Measurements from ENCODE around the gene KCNH8. TPM values are rescaled to one million over a fixed set of nuclear protein-coding genes. Genes with fewer than 3 reads are reported as not detected.

The KCNH8 gene
- total RNA-seq, 1 experiment from 2014 or later, result 0.19 TPM

- no peaks in the 10 kb centered on the region for H3K9me2 ChIP-seq (replicated peaks; ENCODE audit: insufficient read depth, low read length)
- H3K27ac ChIP-seq (ENCODE audit: low read length), result no peak overlapping the region
- H3K27me3 ChIP-seq (ENCODE audit: low read length), result no peaks in the 10 kb centered on the region
- H3K4me3 ChIP-seq (ENCODE audit: low read length), result no peak overlapping the region
- no peak for DNase-seq
- no peaks in the 10 kb centered on the region for H4K20me1 ChIP-seq (ENCODE audit: insufficient read depth, low read depth, low read length)
- no peaks in the 10 kb centered on the region for H3K79me2 ChIP-seq (ENCODE audit: low read length)
- H3K9me3 ChIP-seq (ENCODE audit: low read length), result no peaks in the 10 kb centered on the region
- no peak overlapping the region for H3K9ac ChIP-seq (ENCODE audit: low read length)
- no peak overlapping the region for H2AFZ ChIP-seq (ENCODE audit: low read length)
- H3K4me1 ChIP-seq (ENCODE audit: low read length), result no peaks in the 10 kb centered on the region
- no peak overlapping the region for H3K4me2 ChIP-seq (ENCODE audit: low read depth, low read length, poor library complexity, severe bottlenecking)
- H3K36me3 ChIP-seq (ENCODE audit: insufficient read depth, low read length), result no peaks in the 10 kb centered on the region
Observed at GRCh38 chr3:19154693-19155250, 6.5 kb downstream of the KCNH8 start.

- no peaks in the 10 kb centered on the region for H3K9me3 ChIP-seq (ENCODE audit: low read length)
- no peak overlapping the region for H2AFZ ChIP-seq (ENCODE audit: low read length)
- H3K79me2 ChIP-seq (ENCODE audit: low read length), result no peaks in the 10 kb centered on the region
- no peak for DNase-seq
- H3K27me3 ChIP-seq (ENCODE audit: low read length), result no peaks in the 10 kb centered on the region
- H4K20me1 ChIP-seq (ENCODE audit: insufficient read depth, low read depth, low read length), result no peaks in the 10 kb centered on the region
- no peak overlapping the region for H3K4me2 ChIP-seq (ENCODE audit: low read depth, low read length, poor library complexity, severe bottlenecking)
- H3K9ac ChIP-seq (ENCODE audit: low read length), result no peak overlapping the region
- no peaks in the 10 kb centered on the region for H3K36me3 ChIP-seq (ENCODE audit: insufficient read depth, low read length)
- H3K4me3 ChIP-seq (ENCODE audit: low read length), result no peak overlapping the region
- no peak overlapping the region for H3K27ac ChIP-seq (ENCODE audit: low read length)
- no peaks in the 10 kb centered on the region for H3K4me1 ChIP-seq (ENCODE audit: low read length)
- H3K9me2 ChIP-seq (replicated peaks; ENCODE audit: insufficient read depth, low read length), result no peaks in the 10 kb centered on the region
Observed at GRCh38 chr3:19155375-19155774, 7.1 kb downstream of the KCNH8 start.

- no peak for DNase-seq
- no peaks in the 10 kb centered on the region for H3K36me3 ChIP-seq (ENCODE audit: insufficient read depth, low read length)
- H3K4me3 ChIP-seq (ENCODE audit: low read length), result no peak overlapping the region
- H3K9ac ChIP-seq (ENCODE audit: low read length), result no peak overlapping the region
- H3K79me2 ChIP-seq (ENCODE audit: low read length), result no peaks in the 10 kb centered on the region
- no peak overlapping the region for H2AFZ ChIP-seq (ENCODE audit: low read length)
- H3K4me1 ChIP-seq (ENCODE audit: low read length), result no peaks in the 10 kb centered on the region
- no peaks in the 10 kb centered on the region for H3K9me2 ChIP-seq (replicated peaks; ENCODE audit: insufficient read depth, low read length)
- H4K20me1 ChIP-seq (ENCODE audit: insufficient read depth, low read depth, low read length), result no peaks in the 10 kb centered on the region
- H3K27me3 ChIP-seq (ENCODE audit: low read length), result no peaks in the 10 kb centered on the region
- H3K9me3 ChIP-seq (ENCODE audit: low read length), result no peaks in the 10 kb centered on the region
- H3K27ac ChIP-seq (ENCODE audit: low read length), result no peak overlapping the region
- no peak overlapping the region for H3K4me2 ChIP-seq (ENCODE audit: low read depth, low read length, poor library complexity, severe bottlenecking)
Observed at GRCh38 chr3:19159966-19160635, 11.8 kb downstream of the KCNH8 start.

- Histone ChIP-seq H2AFZ (ENCODE audit: low read length) (no peak overlapping the region), H3K4me3 (ENCODE audit: low read length) (no peak overlapping the region), H3K27me3 (ENCODE audit: low read length) (no peaks in the 10 kb centered on the region), H3K9ac (ENCODE audit: low read length) (no peak overlapping the region), H3K4me2 (ENCODE audit: low read depth, low read length, poor library complexity, severe bottlenecking) (no peak overlapping the region), H3K4me1 (ENCODE audit: low read length) (no peaks in the 10 kb centered on the region), H3K9me2 (replicated peaks; ENCODE audit: insufficient read depth, low read length) (no peaks in the 10 kb centered on the region), H3K9me3 (ENCODE audit: low read length) (no peaks in the 10 kb centered on the region; the same call in 1 of the 2 replicates), H3K27ac (ENCODE audit: low read length) (no peak overlapping the region), H4K20me1 (ENCODE audit: insufficient read depth, low read depth, low read length) (no peaks in the 10 kb centered on the region), H3K79me2 (ENCODE audit: low read length) (no peaks in the 10 kb centered on the region), H3K36me3 (ENCODE audit: insufficient read depth, low read length) (no peaks in the 10 kb centered on the region)
- no peak for DNase-seq
Observed at GRCh38 chr3:19165654-19166053, 17.3 kb downstream of the KCNH8 start.

- Histone ChIP-seq H4K20me1 (ENCODE audit: insufficient read depth, low read depth, low read length) (no peaks in the 10 kb centered on the region), H3K27me3 (ENCODE audit: low read length) (no peaks in the 10 kb centered on the region)
Observed at GRCh38 chr3:19171794-19172193, 23.5 kb downstream of the KCNH8 start.

GRCh38 chr3:19173945-19174344, 25.6 kb downstream of the KCNH8 start:
- Histone ChIP-seq H3K4me3 (ENCODE audit: low read length) (no peak overlapping the region), H3K9me2 (replicated peaks; ENCODE audit: insufficient read depth, low read length) (no peaks in the 10 kb centered on the region), H4K20me1 (ENCODE audit: insufficient read depth, low read depth, low read length) (no peaks in the 10 kb centered on the region), H3K9ac (ENCODE audit: low read length) (no peak overlapping the region), H3K79me2 (ENCODE audit: low read length) (no peaks in the 10 kb centered on the region), H3K4me1 (ENCODE audit: low read length) (no peaks in the 10 kb centered on the region), H3K9me3 (ENCODE audit: low read length) (peaks cover 5% of the 10 kb centered on the region; the same call in 1 of the 2 replicates), H3K4me2 (ENCODE audit: low read depth, low read length, poor library complexity, severe bottlenecking) (no peak overlapping the region), H3K27ac (ENCODE audit: low read length) (no peak overlapping the region), H3K36me3 (ENCODE audit: insufficient read depth, low read length) (no peaks in the 10 kb centered on the region), H3K27me3 (ENCODE audit: low read length) (no peaks in the 10 kb centered on the region), H2AFZ (ENCODE audit: low read length) (no peak overlapping the region)
- no peak for DNase-seq

More at GRCh38 chr3:19171794-19172193, 23.5 kb downstream of the KCNH8 start:
- no peaks in the 10 kb centered on the region for H3K79me2 ChIP-seq (ENCODE audit: low read length)
- H3K27ac ChIP-seq (ENCODE audit: low read length), result no peak overlapping the region
- no peak overlapping the region for H3K4me2 ChIP-seq (ENCODE audit: low read depth, low read length, poor library complexity, severe bottlenecking)
- H3K9ac ChIP-seq (ENCODE audit: low read length), result no peak overlapping the region
- no peak overlapping the region for H2AFZ ChIP-seq (ENCODE audit: low read length)
- no peaks in the 10 kb centered on the region for H3K4me1 ChIP-seq (ENCODE audit: low read length)
- DNase-seq, result no peak
- H3K9me3 ChIP-seq (ENCODE audit: low read length), result no peaks in the 10 kb centered on the region; the same call in 1 of the 2 replicates
- no peaks in the 10 kb centered on the region for H3K36me3 ChIP-seq (ENCODE audit: insufficient read depth, low read length)
- H3K9me2 ChIP-seq (replicated peaks; ENCODE audit: insufficient read depth, low read length), result no peaks in the 10 kb centered on the region
- H3K4me3 ChIP-seq (ENCODE audit: low read length), result no peak overlapping the region

- Histone ChIP-seq H3K27ac (ENCODE audit: low read length) (no peak overlapping the region), H4K20me1 (ENCODE audit: insufficient read depth, low read depth, low read length) (no peaks in the 10 kb centered on the region), H3K9ac (ENCODE audit: low read length) (no peak overlapping the region), H3K9me2 (replicated peaks; ENCODE audit: insufficient read depth, low read length) (no peaks in the 10 kb centered on the region), H3K4me2 (ENCODE audit: low read depth, low read length, poor library complexity, severe bottlenecking) (no peak overlapping the region), H3K9me3 (ENCODE audit: low read length) (peaks cover 8% of the 10 kb centered on the region), H3K36me3 (ENCODE audit: insufficient read depth, low read length) (no peaks in the 10 kb centered on the region), H3K27me3 (ENCODE audit: low read length) (no peaks in the 10 kb centered on the region), H3K4me1 (ENCODE audit: low read length) (no peaks in the 10 kb centered on the region), H3K79me2 (ENCODE audit: low read length) (no peaks in the 10 kb centered on the region), H3K4me3 (ENCODE audit: low read length) (no peak overlapping the region), H2AFZ (ENCODE audit: low read length) (no peak overlapping the region)
- no peak for DNase-seq
Observed at GRCh38 chr3:19183584-19183983, 35.3 kb downstream of the KCNH8 start.

GRCh38 chr3:19190126-19190525, 41.8 kb downstream of the KCNH8 start:
- Histone ChIP-seq H3K27ac (ENCODE audit: low read length) (no peak overlapping the region), H3K9me2 (replicated peaks; ENCODE audit: insufficient read depth, low read length) (no peaks in the 10 kb centered on the region), H2AFZ (ENCODE audit: low read length) (no peak overlapping the region), H3K9ac (ENCODE audit: low read length) (no peak overlapping the region), H3K36me3 (ENCODE audit: insufficient read depth, low read length) (no peaks in the 10 kb centered on the region), H3K4me2 (ENCODE audit: low read depth, low read length, poor library complexity, severe bottlenecking) (no peak overlapping the region), H3K4me1 (ENCODE audit: low read length) (no peaks in the 10 kb centered on the region), H3K4me3 (ENCODE audit: low read length) (no peak overlapping the region), H3K79me2 (ENCODE audit: low read length) (no peaks in the 10 kb centered on the region), H4K20me1 (ENCODE audit: insufficient read depth, low read depth, low read length) (no peaks in the 10 kb centered on the region), H3K27me3 (ENCODE audit: low read length) (no peaks in the 10 kb centered on the region), H3K9me3 (ENCODE audit: low read length) (peaks cover 14% of the 10 kb centered on the region)
- DNase-seq, result no peak
